GM21423 (cell line): ENCODE results near the gene COPZ2.
"Not testable (repeated sequence)": the region's sequence is repeated elsewhere in the genome, so short reads cannot be mapped to it uniquely, and the experiment has no call there.

Source experiments
- ATAC-seq: cut with Tn5 transposase; IDR thresholded peaks from one replicate; pipeline ENCODE4 v1.9.1; 2021; ENCODE audit warnings: mild to moderate bottlenecking, moderate library complexity; ENCODE audit not compliant: unreplicated experiment

COPZ2 gene

DNA sequence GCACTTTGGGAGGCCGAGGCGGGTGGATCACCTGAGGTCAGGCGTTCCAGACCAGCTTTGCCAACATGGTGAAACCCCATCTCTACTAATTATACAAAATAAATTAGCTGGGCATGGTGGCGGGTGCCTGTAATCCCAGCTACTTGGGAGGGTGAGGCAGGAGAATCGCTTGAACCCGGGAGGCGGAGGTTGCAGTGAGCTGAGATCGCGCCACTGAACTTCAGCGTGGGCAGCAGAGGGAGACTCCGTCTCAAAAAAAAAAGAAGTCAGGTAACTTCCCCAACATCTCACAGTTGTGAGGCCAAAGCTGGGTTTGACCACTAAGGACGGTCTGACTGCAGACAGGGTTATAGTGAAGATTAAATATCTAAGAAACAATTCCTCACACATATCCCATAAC, 2.9 kb downstream of the COPZ2 start:
- ATAC-seq: not testable (repeated sequence)

DNA sequence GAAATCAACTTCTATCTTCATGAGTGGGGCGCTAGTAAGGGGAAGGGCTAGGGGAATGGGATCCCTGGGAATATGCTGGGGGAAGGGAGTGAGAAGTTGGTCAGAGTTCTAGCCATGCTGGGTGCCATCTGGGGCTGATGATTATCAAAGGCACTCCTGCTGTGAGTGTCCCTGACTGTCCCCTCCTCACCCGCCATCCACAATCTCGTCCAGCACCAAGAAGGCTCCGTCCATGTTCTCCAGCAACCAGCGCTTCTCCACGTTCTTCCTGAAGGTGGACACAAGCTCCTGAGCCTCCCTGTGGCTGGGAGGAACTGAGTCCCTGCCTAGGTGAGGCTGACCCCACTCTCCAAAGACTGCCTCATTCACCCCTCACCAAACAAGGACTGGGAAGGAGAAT, 5.6 kb downstream of the COPZ2 start:
- no peak for ATAC-seq

DNA sequence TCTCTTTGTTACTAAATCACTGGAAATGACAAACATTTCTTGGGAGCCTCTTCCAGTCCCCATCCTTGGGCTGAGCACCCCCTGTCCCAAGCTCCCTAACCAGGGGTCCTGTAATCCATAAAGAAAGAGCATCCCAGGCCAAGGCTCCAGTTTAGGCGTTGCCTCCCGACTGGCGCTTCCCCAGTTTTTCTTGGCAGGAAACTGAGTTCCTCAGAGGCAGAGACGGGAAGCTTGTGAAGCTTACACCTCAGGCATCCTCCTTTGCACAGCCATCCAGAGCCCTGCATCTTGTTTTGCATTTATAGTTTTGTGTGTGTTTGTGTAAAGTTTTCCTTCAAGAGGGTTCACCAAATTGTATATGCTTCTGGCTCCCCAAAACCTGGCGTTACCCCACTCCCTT, 7.1 kb downstream of the COPZ2 start:
- no peak for ATAC-seq

DNA sequence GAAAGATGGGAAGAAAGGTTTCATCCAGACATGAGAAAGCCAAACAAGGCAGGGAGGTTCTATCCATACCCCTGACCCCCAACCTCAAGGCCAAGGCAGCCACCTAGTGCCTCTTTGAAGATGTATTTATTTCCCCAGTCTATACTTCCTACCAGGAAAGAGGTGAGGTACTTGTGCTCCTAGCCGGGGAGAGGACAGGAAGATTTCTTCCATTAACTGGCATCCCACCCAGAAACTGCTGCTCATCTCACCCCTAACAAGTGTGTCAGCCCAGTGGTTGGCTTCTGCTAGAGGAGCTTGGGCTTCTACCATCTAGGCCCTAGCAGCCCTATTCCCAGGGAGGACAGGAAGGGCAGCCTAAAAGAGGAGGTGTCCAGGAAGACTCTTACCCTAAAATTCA, 8.9 kb downstream of the COPZ2 start:
- no peak for ATAC-seq

DNA sequence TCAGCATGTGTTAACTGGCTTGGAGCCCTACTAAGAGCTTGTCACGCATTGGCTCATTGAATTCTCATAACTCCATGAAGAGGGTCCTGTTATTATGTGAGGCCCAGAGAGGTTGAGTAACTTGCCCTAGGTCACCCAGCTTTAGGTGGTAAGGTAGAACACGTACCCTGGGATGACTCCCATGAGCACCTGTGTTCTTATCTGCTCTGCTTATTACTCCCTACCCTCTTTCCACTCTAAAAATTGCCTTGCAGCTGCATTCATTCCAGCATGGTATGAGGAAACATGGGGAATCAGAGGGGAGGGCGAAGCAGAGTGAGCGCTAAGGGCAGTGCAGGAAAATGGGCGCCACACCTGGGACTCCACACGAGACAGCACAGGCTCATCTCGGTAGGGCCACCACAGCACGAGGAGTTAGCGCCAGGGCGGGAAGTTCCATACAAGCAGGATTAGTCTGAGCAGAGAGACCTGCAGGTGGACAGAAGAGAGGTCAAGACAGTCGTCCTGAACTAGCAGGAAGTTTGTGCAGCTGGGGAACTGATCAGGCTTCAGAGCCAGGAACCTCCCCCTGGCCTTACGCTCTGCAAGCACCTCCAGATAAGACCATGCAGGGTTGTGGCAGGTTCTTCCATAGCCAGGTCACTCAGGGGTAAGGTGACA, 10.1 kb downstream of the COPZ2 start:
- ATAC-seq: no peak

DNA sequence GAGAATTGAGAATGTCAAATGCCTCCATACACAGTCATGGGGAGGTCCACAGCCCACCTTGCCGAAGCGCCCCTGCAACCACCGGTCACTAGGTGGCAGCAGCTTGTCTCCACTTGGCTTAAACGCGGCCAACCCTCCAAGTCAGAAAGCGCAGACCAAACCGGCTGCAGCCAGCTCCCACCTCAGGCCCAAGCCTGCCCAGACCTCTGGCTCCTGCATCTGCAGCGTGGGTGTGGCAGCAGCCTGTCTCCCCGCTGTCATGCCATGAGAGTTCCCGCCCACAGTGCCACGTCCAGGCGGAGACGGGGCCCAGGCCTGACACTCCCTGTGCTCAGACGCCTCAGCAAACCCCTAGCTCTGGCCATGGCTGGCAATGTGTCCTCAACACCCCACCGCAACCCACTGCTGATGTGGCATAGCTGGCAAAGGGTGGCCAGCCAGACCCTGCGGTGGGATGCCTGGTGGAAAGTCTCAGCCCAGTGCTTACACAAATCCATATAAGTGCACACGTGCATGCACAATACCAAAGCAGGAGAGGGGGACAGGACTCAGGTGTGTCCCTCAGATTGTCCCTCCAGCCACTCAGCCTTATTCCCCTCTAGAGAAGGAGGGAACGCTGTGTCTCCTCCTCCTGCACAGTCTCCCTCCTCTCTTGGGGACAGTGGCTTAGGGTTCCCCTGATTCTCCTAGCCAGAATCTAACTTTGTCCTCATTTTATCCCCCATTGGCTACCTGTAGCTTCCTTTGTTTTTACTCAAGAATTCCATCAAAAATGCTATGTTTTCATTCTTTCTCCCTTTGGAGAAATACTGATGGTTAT, 10.9 kb downstream of the COPZ2 start:
- ATAC-seq: peak; percentile 35

DNA sequence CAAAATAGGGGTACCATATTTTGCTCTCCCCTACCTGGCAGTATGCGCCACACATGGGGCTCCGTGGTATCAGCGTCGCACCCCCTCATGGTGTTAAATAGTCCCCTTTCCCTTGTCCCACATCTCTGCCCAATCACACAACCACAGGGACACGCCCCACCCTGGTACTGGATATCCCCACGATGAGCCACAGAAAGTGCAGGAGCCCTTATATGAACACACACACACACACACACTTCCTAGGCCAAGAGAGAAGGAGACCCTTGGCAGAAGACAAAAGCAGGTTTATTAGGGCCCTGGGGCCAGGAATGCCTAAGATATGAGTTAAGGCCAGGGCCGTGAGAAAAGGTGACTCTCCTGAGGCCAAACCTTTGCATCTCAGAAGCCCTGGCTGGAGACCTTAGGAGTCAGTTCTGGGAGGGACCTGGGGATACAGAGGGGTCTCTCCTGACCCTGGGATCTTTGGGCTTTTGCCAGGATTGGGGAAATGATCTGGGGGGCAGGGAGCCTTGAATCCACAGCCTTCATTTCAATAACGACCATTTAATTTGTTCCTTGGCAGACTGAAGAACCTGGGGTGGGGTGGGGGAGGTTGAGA, 11.6 kb downstream of the COPZ2 start:
- no peak for ATAC-seq

DNA sequence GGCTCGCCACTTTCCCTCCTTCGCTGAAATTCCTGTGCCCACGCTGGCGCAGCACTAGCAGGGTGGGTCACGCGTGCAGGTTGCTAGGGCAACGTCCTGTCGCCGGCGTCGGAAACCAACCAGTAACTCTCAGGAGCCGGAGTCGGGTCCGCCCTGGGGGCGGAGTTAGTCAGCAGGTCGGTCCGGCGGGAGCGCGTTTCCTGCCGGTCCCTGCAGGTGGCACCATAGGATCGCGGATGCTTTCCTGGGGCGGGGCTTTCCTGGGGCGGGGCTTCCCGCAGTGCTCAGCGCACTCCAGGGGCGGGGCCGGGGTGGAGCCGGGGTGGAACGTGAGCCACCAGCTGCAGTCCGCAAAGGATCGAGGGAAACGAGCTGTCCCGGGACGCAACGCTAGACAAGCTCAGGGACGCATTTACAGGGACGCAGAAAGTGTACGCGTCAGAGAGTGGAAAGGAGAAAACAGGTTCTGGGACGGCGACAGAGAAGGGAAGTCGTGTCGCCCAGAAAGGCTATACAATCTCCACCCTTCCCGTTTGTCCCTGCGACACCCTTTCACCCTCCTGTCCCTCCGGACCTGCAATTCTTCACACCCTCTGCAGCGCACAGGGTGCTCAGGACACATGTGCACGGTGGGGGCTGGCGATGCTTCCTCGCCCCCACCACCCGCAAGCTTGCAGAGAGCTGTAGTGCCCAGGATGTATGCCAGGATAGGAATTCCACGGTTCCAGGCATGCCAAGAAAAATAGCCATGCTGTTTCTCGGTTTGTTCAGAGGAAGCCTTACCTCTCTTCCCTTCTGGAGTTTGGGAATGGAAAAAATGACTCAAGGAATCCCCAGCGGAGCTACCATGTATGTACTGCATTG, 12.3 kb downstream of the COPZ2 start:
- ATAC-seq: peak; percentile 87

DNA sequence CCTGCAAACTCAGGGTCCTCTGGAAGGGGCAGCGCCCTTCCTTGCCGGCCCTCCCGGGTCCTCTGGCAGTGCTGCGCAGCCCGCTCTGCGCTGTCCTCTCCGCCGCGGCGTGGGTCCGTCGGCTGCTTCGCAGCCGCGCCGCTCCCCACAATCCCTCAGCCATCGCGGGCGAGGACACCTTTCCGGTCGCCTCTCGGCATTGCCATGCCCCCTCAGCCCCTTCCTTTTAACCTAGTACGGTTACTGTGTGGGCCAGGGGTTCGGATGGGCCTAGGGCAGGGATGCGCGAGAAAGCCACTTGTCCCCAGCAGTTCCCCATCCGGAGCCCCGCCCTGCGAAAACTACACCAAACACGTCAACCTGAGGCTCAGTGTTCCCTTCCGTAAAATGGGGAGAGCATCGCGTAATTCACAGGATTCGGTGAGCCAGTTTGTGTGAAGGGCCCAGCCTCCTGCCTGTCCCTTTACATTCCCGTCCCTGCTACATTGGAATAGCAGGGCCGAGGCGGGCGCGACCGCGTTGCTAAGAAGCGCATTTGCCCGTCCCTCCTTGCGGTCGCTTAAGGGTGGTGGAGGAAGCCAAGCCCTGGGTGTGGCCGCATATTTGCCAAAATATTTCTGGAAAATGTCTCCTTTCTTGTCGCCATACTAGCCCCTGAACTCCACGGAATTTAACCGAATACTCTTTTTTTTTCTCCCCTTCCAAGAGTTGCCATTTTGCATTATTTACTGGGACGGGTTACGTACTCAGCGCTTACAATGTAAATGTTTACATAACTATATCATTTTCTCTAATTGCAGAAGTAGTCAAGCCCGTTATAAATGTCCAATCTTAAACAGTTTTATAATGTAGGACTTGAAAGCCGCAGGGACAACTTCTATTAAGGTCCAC, 13.2 kb downstream of the COPZ2 start:
- no peak for ATAC-seq

DNA sequence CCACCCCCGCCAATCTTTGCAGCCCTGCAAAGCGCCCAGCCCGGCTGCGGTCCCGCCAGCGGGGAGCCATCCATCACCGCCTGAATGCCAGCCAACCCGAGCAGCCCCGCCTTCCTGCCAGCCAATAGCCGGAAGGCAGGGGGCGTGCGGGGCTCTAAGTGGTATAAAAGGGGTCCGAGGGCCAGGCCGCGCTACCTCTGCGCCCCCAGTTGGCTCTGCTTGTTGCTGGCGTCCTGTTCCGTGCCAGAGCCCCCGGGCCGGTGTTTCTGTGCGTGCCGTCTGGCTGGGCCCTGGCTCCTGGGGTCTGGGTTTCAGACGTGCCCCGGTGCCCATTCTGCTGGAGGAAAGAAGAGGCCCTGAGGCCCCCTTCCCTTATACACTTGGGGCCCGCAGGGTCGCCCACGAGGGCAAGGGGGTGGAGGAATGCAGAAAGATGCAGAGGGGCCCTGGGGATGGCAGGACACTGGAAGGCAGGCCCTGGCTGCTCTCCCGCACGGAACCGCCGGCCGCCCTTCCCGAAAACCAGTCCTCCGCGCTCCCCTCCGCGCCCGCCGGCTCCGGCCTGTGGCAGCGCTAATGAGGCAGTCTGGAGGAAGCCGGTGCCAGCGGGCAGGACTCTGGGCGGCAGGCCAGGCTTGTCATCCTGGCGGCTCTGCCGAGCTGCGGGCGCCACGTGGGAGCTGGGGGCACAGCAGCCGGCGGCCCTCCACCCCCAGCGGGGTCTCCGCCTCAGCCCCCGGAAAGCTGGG, 14.0 kb downstream of the COPZ2 start:
- no peak for ATAC-seq

DNA sequence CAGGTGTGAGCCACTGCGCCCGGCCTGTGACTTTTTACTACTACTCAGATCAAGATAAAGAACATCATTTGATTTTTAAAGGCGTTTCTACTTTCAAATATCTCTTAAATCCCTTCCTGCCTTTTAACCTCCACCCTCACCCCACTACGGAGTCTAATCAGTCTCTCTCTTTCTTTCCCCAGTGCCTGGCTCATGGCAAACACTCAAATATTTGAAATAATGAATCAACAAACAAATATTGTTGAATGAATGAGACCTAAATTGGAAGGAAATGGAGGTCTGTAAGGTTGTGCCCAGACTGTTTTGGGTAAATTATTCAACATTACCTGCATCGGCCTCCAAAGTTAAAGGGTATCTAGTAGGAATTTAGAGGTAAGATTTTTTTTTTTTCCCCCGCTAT, 14.7 kb downstream of the COPZ2 start:
- no peak for ATAC-seq

DNA sequence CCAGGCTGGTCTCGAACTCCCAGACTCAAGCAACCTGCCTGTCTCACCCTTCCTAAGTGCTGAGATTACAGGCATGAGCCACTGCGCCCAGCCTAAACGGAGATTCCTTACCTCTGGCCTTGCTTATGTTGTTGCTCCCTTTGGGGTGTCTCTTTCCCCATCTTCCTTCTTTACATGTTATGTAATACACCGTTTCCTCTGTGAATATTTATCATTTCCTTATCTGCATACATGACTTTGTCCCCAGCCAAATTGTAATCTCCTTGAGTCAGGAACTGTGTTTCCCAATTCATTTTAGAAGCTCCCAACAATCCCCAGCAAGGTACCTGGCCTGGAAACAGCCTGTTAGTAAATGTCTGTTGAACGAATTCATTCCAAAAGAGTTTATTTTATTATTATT, 15.7 kb downstream of the COPZ2 start:
- no peak for ATAC-seq

DNA sequence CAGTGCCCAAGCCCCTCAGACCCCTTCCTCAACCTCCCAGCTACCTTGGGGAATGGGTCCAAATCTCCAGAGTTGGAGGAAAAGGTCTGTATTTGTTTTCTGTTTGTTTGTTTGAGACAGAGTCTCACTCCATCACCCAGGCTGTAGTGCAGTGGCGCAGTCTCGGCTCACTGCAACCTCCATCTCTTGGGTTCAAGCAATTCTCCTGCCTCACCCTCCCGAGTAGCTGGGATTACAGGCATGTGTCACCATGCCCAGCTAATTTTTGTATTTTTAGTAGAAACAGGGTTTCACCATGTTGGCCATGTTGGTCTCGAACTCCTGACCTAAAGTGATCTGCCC, 19.8 kb downstream of the COPZ2 start:
- not testable (repeated sequence) for ATAC-seq

DNA sequence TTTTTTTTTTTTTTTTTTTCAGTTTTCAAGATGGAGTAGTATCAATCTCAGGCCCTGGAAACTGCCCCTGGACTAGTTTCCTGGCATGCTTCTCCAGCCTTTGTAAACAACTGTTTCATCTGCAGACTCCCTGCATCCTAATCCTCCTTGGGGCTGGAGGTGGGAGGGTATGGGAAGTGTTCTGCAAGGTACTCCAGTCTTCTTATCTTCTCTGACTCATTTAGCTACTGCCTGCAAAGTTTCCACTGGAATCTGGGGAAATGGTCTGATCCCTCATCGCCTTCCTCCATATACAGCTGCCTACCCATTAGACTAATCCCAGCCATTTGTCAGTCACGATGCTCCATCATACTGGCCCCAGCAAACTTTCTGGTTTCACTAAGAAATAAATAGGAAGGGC, 21.5 kb downstream of the COPZ2 start:
- ATAC-seq: no peak

DNA sequence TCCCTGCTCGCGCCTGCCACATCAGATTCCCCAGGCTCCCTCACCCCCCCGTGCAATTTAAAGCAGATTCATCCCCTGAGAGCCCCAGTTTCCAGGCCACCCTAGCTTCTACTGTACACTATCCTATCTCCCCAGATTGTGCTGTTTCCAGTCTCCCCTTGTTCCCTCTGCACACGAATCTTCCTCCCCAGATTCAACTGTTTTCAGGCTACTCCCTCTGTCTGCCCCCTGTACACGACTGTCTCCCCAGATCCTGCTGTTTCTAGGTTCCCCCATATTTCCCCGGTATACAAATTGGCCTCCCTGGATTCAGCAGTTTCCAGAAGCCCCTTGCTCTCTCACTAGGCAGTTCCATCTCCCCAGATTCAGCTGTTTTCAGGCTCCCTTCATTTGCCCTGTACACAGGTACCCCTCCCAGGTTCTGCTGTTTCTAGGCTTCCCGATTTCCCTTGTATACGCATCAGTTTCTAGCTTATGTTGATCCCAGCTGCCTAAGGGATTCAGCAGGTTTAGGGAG, 22.9 kb downstream of the COPZ2 start:
- ATAC-seq: no peak

DNA sequence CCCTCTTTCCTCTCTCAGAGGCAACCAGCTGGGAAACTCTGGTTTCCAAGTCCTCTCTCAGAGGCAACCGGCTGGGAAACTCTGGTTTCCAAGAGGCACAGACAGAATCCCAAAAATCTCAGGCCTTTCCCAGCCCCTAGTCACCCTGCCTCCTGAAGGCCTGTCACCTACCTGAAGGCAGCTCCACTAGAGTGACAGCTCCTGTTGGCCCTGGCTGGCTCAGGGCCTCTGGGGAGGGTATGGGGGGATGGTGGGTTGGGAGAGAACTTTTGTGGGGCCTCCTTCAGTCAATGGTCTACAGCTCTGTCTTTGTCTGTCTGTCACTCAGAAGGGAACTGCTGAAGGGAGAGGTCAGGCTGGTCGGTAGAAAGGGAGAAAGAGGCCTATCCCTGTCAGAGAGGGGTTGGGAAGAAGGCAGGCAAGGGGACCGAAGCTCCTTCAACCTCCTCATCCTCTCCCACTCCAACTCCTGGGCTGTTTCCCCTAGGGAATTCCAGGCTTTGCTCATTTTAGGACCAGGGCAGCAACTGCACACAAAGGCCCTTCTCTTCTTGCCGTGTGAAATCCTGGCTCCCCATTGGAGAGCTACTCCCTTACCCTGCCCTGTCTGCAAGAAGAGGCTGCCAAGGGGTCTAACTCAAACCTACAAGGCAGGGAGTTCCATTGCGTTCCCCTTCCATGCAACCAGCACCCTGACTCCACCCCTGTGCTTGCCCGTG, 23.6 kb downstream of the COPZ2 start:
- no peak for ATAC-seq

DNA sequence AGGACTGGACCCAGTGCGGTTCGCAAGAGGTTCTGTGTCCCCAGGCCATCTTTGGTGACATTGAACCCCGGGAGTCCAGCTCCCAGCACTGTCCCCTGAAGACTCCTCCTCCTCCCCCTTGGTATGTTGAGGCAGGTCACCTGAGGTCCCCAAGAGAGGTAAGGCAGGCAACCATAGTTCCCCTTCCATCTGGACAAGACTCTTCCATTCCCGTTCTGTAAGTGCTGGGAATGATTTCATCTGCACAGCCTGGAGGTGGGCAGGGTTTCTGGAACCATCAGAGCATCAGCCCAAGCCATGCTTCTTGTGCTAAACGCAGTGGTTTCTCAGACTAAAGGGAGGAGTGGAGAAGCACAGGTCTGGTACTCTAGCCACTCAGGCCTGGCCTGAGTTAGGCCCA, 24.9 kb downstream of the COPZ2 start:
- ATAC-seq: no peak

DNA sequence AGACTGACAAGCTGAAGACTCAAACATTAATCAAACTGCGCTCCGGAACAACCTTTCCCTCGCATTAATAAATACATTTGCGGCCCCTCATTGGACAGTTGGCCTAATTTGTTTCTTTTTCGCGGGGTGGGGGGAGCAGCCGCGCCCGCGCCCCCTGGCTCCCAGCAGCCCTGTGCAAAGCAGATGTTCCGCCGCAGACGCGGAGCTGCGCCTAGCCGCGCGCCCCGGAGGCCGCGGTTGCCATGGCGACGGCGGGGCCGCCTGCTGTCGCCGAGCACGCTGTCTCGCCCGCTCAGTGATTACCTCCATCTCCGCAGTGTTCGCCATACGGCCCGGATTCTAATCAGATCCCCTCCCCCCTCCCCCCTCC, 25.5 kb downstream of the COPZ2 start:
- ATAC-seq: no peak
